NCI-H1092 (cell line): ENCODE results near the gene C17orf67.
A peak's percentile ranks its signal among the peaks of the same experiment; 100 is the strongest.

Experiments
- DNase-seq: peaks from one replicate; lab custom pipeline; 2025; lab: John Stamatoyannopoulos, UW

The C17orf67 gene, protein sequence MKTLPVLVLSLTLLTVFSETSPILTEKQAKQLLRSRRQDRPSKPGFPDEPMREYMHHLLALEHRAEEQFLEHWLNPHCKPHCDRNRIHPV

GRCh38 chr17:56833809-56834379, at the start of gene C17orf67, which contains the start of gene DGKE:
C17orf67 (minus strand) TSS chr17:56833920; CDS start chr17:56815810, 18,110 bp downstream.
DGKE (plus strand) TSS chr17:56834151; CDS start chr17:56834796, 645 bp downstream.
- DNase-seq: peak; percentile 95

DNA sequence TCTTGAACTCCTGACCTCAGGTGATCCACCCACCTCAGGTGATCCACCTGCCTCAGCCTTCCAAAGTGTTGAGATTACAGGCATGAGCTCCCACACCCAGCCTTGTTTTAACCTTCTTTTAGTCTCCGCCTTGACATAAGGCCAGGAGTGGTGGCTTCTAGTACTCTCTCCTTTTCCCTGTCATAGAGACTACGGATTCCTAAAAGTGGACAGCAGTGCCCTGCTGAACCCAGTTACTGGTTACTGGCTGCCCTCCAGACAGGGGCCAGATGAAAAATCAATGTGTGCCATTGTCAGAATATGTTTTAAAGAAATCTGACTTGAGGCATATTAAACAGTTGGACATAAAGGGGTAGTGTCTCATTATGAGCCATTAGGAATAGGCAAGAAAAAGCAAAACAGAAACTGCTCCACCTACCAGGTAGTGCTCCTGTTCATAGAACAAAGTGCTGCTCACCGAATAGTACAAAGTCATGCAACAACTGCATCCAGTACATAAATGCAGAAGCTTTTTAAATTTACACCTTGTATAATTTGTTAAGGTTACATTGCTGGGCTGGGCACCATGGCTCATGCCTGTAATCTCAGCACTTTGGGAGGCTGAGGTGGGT, 48.1 kb upstream of the C17orf67 start:
- DNase-seq: no peak

DNA sequence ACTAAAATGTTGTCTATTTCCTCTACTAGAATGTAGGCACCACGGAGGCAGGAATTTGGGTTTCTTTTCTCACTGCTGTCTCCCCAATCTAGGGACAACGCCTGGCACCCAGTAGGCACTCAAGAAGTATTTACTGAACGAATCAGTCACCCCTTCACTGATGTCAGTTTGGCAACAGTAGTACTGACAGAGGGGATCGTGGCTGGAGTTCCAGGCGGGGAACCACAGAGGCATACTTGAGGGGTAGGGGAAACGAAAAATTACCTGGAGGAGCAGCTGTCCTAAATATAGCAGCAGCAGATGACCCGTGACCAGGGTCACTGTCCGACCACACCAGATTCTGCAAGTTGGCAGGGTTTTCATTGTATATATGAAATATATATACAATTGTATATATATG, 46.9 kb upstream of the C17orf67 start:
- DNase-seq: no peak

GRCh38 chr17:56880133-56880532, 46.4 kb upstream of the C17orf67 start:
- DNase-seq: no peak

- no peak for DNase-seq
These were observed 45.6 kb upstream of the C17orf67 start for GRCh38 chr17:56879280-56879679.

DNA sequence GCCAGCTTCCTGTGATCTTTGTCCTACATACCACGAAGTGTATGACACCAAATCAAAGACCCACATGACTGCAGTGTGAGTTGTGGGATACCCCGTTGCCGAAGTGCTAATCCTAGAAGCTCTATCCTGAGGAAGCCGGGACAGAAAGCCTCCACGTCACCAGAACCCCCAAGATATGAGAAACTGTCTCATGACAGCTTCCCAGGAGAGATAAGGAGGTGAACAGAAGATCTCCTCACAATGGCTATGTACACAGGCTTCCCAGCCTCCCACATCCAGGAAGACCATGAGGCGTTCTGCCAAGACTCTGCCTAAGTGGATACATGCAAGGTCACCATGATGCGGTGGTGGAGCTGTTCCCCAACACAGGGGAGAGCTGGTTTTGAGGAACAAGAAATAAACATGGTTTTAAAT, 43.1 kb upstream of the C17orf67 start:
- DNase-seq: no peak

DNA sequence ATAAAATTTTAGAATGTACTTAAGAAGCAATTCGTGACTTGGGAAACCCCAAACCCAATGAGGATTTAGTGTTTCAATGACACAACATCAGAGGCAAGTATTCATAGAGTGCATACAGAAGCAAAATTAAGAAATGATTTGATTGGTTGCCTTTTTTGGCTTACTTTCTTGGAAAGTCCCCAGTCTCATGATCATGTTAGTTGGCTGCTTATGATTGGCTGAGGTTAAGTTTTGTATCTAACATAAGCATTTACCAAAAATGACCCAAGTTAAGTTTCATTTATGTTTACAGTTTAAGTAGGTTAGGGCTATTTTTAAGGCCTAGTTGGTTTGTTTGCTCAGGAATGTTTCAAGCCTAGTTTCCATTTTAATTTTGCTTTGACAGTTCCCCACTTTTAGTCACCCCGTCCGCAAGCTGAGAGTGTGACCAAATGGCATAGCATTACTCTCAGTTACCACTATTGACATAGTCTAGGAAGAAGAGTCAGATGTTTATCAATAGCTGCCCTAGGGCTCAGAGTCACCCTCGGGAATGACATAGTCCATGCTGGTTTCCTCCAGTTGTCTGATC, 36.4 kb upstream of the C17orf67 start:
- DNase-seq: no peak

- no peak for DNase-seq
These were observed 35.0 kb upstream of the C17orf67 start for GRCh38 chr17:56868716-56869115.

DNA sequence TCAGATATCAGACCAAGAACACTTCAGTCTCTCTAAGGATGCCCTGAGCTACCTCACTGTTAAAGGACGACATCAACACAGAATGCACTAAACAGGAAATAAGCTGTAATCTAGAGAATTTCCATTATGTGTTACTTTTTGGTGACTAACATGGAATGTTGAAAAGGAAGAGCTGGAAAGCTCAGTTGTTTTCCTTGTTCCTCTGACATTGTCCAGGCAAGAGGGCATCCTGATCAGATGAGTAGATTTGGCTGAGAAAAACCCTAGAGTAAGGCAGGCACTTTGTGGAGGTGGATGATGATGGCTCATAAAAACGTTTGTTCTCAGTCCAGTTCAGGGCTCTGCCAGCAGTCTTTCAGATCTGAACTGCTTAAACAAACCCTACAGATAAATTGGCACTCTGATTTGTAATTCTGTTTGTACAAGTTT, 34.2 kb upstream of the C17orf67 start:
- DNase-seq: peak; percentile 36

DNA sequence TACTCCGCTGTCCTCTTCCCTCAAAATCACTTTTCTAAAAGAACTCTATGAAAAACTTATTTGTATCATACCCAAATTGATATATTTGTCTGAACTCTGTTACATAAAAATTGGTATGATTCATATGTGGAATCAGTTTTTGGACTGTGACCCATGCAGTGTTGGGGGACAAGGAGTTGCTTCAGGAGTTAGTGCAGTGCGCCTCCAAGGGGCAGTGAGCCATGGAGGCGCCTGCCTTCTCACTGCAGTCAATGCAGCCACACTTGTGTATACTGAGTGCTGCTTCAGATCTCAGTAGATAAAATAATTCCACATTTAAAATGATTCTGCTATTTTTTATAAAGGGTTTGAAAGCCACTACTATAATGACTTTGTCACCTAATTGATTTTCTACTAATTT, 32.8 kb upstream of the C17orf67 start:
- no peak for DNase-seq

GRCh38 chr17:56866076-56866475, 32.4 kb upstream of the C17orf67 start:
- no peak for DNase-seq

DNA sequence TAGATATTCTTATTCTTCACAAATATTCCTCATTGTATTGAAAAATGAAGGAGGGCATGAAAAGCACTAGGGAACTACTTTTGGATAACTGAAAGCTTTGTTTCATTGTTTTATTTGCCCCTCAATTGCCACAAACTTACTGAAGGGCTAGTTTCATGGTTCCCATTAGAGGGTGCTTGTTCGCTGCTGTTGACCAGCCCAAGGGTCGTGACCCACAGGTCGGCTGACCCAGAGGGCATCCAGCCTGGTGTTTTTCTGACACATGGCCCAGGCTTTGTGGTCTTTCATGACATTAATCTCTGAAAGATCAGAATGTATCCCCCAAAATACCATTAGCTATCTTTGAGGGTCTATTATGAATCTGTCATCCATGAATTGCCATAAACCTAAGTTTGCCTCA, 30.3 kb upstream of the C17orf67 start:
- DNase-seq: no peak

- no peak for DNase-seq
These were observed 28.2 kb upstream of the C17orf67 start for GRCh38 chr17:56861899-56862298.

DNA sequence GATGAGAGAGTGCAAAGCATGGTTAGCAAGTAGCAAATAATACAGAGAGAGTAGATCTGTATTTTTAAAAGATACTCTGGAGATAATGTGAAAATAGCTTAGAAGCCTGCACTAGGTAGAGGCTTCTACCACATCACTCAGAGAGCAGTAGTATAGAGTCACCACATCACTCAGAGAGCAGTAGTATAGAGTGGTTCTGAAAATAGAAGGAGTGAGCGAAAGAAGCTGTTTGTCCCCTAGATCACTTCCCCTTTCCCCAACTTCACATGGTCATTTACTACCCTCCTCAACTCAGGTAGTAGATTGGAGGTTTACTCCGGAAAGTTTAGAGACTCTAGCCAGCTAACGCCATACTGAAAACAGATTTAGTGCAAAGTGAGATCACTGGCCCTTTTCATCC, 17.3 kb upstream of the C17orf67 start:
- DNase-seq: no peak

- no peak for DNase-seq
These were observed 16.9 kb upstream of the C17orf67 start for GRCh38 chr17:56850591-56850990.

GRCh38 chr17:56849131-56849530, 15.4 kb upstream of the C17orf67 start:
- no peak for DNase-seq

DNA sequence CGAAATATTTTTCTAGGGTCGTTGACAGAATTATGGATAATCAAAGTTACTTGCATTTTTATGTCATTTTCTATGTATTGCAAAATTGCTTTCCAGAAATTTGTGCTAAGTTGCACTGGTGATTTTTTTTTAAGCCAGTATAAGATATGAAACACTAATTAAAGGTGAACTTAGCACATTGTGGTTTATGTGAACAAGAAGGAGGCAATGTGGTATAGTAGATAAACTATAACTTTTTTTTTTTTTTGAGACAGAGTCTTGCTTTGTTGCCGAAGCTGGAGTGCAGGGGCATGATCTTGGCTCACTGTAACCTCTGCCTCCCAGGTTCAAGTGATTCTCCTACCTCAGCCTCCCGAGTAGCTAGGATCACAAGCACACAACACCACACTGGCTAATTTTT, 13.4 kb upstream of the C17orf67 start:
- no peak for DNase-seq

DNA sequence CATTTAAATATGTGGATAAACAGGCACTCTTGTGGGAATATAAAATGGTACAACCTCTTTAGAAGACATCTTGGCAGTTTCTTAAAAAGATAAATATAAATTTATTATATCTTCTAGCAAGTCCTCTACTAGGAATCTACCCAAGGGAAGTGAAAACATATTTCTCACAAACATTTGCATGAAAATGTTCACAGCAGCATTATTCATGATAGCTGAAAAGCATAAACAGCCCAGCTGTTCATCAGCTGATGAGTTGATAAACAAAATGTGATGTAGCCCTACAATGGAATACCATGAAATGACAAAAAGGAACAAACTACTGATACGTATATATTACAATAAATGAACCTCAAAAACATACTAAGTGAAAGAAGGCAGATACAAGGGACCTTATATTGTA, 12.2 kb upstream of the C17orf67 start:
- DNase-seq: no peak

DNA sequence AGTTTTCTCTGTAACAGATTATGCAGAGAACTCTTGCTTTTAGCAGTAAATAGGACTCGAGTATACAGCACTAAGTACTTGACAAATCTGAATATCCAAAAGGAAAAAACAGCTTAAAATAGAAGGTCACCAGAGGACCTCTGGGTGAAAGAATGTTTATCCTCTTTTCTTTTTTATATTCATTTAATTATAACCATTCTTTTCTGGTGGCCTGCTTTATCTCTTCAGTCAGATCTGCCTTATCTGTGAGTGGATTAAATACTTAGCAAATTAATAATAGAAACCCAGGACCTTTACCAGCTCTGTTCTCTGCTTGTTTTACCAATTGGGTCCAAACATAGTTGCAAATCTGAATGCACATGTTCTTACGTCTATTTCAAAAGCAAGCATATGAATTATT, 8.9 kb upstream of the C17orf67 start:
- no peak for DNase-seq

- no peak for DNase-seq
These were observed 5.0 kb upstream of the C17orf67 start for GRCh38 chr17:56838687-56839086.

DNA sequence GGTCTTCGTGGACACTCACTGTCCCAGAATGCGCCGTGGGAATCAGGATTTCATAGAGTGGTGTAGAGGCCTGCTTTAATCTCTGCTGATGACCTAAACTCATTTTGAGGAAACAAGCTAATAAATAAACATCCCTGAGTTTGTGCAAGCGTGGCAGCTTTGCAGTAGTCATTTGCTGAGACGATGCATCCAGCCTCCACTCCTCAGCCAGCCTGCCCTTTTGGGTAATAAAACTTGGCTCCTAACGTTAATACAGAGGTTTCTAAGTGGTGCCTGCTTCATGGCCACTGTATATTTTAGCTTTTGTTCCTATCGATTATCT, 1.5 kb upstream of the C17orf67 start:
- DNase-seq: no peak

- peak; percentile 13 for DNase-seq
These were observed 902 bp upstream of the C17orf67 start for GRCh38 chr17:56834380-56835263.
